GM18951 (cell line): ENCODE results near the gene ABHD10.

ENCODE experiments used
- POLR2A ChIP-seq: IDR thresholded peaks from 4 replicates; pipeline ENCODE4 v1.6.1; 2011; ENCODE audit warnings: mild to moderate bottlenecking; ENCODE audit not compliant: insufficient read length, insufficient read depth; ENCODE audit errors: extremely low read depth
- in situ Hi-C: fragments of 300-500 bp; cut with MboI; formaldehyde crosslinking; loops from one replicate; pipeline ENCODE4 v1.12.0; 2022; ENCODE audit warnings: low sequenced_read_pairs, mixed read lengths, inconsistent platforms; ENCODE audit not compliant: unreplicated experiment

The ABHD10 gene

GRCh38 chr3:111971533-111972130 is 7.2 kb upstream of the ABHD10 start:
- no peak for TF ChIP-seq POLR2A
- in situ Hi-C loops = loop anchor here (5.0 kb wide), 1 partner anchor 254 kb away; no protein-coding TSS in a partner anchor

GRCh38 chr3:111972891-111973290 is 5.9 kb upstream of the ABHD10 start:
- in situ Hi-C loops = loop anchor here (5.0 kb wide), 1 partner anchor 256 kb away; no protein-coding TSS in a partner anchor
- TF ChIP-seq POLR2A = no peak

GRCh38 chr3:111975131-111975530 is 3.7 kb upstream of the ABHD10 start:
- no peak for TF ChIP-seq POLR2A
- in situ Hi-C loops = no loop called here

GRCh38 chr3:111976254-111976653 is 2.6 kb upstream of the ABHD10 start:
- in situ Hi-C loops = no loop called here
- no peak for TF ChIP-seq POLR2A

- in situ Hi-C loops = no loop called here
- TF ChIP-seq POLR2A = no peak
Observed at GRCh38 chr3:111979434-111980038, 710 bp downstream of the ABHD10 start.

GRCh38 chr3:111980716-111981456 is 2.1 kb downstream of the ABHD10 start:
- no peak for TF ChIP-seq POLR2A
- in situ Hi-C loops = no loop called here

- in situ Hi-C loops = no loop called here
- TF ChIP-seq POLR2A = no peak
Observed at GRCh38 chr3:111981457-111981763, 2.6 kb downstream of the ABHD10 start.

GRCh38 chr3:111984636-111985298 is 5.9 kb downstream of the ABHD10 start:
- no peak for TF ChIP-seq POLR2A
- in situ Hi-C loops = no loop called here

- TF ChIP-seq POLR2A = no peak
- in situ Hi-C loops = no loop called here
Observed at GRCh38 chr3:111986800-111987199, 8.0 kb downstream of the ABHD10 start.

- no peak for TF ChIP-seq POLR2A
- in situ Hi-C loops = no loop called here
Observed at GRCh38 chr3:111989061-111989678, 10.3 kb downstream of the ABHD10 start.

- in situ Hi-C loops = no loop called here
- no peak for TF ChIP-seq POLR2A
Observed at GRCh38 chr3:111993038-111993437, 14.2 kb downstream of the ABHD10 start.

- no peak for TF ChIP-seq POLR2A
- in situ Hi-C loops = no loop called here
Observed at GRCh38 chr3:111998636-111999483, 20.0 kb downstream of the ABHD10 start, which contains the start of gene TAGLN3. Gene TAGLN3, plus strand, starts transcription at chr3:111998922. Its CDS starts 501 bp downstream, at chr3:111999423.
